Measurements from ENCODE around the gene TOMM70. TPM values are rescaled to one million over a fixed set of nuclear protein-coding genes. Genes with fewer than 3 reads are reported as not detected.

Gene TOMM70
- total and polyA plus RNA-seq, 2 of the 4 experiments (the other 2 are of a cell fraction), result 24.6 to 35.1 TPM

DNA sequence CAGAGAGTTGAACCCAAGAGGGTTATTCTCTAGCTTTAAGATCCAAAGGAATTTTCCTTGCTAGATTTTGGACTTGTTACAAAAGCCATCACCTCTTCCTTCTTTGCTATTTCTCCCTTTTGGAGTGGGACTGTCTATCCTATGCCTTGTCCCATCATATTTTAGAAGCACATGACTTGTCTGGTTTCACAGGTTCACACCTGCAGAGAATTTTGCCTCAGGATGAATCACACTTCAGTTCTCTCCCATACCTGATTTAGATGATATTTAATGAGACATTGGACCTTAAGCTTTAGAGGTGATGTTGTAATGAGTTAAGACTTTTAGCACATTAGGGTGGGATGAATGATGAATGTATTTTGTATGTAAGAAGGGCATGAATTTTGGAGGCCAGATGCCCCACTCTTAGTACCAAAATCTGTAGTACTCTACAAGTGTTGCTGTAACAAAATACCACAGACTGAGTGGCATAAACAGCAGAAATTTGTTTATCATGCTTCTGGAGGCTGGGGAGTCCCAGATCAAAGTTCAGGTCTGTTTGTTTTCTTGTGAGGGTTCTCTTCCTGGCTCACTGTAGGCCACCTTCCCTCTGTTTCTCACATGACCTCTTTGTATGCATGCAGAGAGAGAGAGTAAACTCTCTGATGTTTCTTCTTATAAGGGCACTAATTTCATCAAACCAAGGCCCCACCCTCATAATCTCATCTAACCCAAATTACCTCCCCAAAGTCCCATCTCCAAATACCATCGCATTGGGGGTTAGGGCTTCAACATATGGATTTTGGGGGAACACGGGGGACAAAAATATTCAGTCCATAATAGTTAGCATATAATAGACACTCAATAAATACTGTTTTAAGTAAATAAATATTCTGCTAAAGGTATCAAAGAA lies 10.4 kb upstream of the TOMM70 start:
- dilution Hi-C loops (cut with HindIII; ENCODE audit: low sequenced_read_pairs, unreplicated experiment), result no loop called here
- Histone ChIP-seq H2AK5ac (ENCODE audit: low read depth, low read length) (no peak overlapping the region), H2BK5ac (ENCODE audit: low read depth, low read length, poor library complexity, severe bottlenecking) (no peak overlapping the region), H3K4me3 (ENCODE audit: insufficient read depth, low read depth, low read length) (no peak overlapping the region), H3K23ac (ENCODE audit: low read depth, low read length) (no peak overlapping the region), H3K79me1 (ENCODE audit: low read depth in 1 of 2, low read length in 2 of 2) (peaks cover 10 to 13% of the 10 kb centered on the region in 2 experiments), H3K36me3 (ENCODE audit: control insufficient read depth, insufficient read depth, low read length) (peaks cover 2% of the 10 kb centered on the region; the same call in 1 of the 2 replicates), H4K20me1 (ENCODE audit: insufficient read depth, low read length) (no peaks in the 10 kb centered on the region), H3K9ac (ENCODE audit: low read depth, low read length) (no peak overlapping the region), H2BK120ac (ENCODE audit: low read depth, low read length) (no peak overlapping the region), H3K4ac (ENCODE audit: low read depth, low read length) (no peak overlapping the region), H3K14ac (replicated peaks; ENCODE audit: low read depth, low read length) (no peak overlapping the region), H3K4me1 (ENCODE audit: control insufficient read depth, insufficient read depth, low read length) (no peaks in the 10 kb centered on the region), H4K8ac (ENCODE audit: low read depth in 2 of 2, low read length in 2 of 2) (no peak overlapping the region), H3K27ac (ENCODE audit: insufficient read depth, low read length) (no peak overlapping the region), H2BK15ac (ENCODE audit: low read depth, low read length) (no peak overlapping the region), H3K9me1 (ENCODE audit: insufficient read depth, low read length) (no peaks in the 10 kb centered on the region; the same call in 1 of the 2 replicates), H3K4me2 (ENCODE audit: low read depth, low read length) (no peak overlapping the region), H4K5ac (ENCODE audit: low read depth, low read length) (no peak overlapping the region), H2AK9ac (replicated peaks; ENCODE audit: low read depth, low read length, poor library complexity) (no peak overlapping the region), H3K18ac (ENCODE audit: low read depth, low read length) (no peak overlapping the region), H2BK20ac (ENCODE audit: low read depth, low read length) (no peak overlapping the region), H3K9me3 (ENCODE audit: control insufficient read depth, insufficient read depth, low read length) (0 out of 2 replicates have a peak, but pooled peaks cover 3% of the 10 kb centered on the region), H3K27me3 (ENCODE audit: control insufficient read depth, insufficient read depth, low read length) (no peaks in the 10 kb centered on the region), H3K56ac (ENCODE audit: extremely low read depth, insufficient read depth, low read length) (no peak overlapping the region), H2AFZ (replicated peaks; ENCODE audit: low read length, poor library complexity) (no peak overlapping the region), H4K91ac (ENCODE audit: insufficient read depth, low read depth, low read length) (no peak overlapping the region)
- intact Hi-C loops (cut with micrococcal nuclease), result no loop called here
- in situ Hi-C loops (cut with MboI; ENCODE audit: low sequenced_read_pairs), result no loop called here
- CTCF ChIA-PET, result no interaction called here
- WGBS, 2 experiments (ENCODE audit: extremely low coverage in 2 of 2, insufficient read length in 1 of 2), result no CpG with 5 or more reads among the region's 2 CpGs
- POLR2A ChIA-PET (ENCODE audit: unreplicated experiment), result no interaction called here
- no TSS peak for BruUV-seq (replicated peaks)
- no peak for ATAC-seq (ENCODE audit: low read depth)
- DNase-seq, result no peak
- TF ChIP-seq, protein P1, sequence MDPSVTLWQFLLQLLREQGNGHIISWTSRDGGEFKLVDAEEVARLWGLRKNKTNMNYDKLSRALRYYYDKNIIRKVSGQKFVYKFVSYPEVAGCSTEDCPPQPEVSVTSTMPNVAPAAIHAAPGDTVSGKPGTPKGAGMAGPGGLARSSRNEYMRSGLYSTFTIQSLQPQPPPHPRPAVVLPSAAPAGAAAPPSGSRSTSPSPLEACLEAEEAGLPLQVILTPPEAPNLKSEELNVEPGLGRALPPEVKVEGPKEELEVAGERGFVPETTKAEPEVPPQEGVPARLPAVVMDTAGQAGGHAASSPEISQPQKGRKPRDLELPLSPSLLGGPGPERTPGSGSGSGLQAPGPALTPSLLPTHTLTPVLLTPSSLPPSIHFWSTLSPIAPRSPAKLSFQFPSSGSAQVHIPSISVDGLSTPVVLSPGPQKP (IDR thresholded peaks at IDR 0.05; ENCODE audit: borderline replicate concordance, low read depth, low read length), result no peak
- TF ChIP-seq CEBPB (IDR thresholded peaks at IDR 0.05; ENCODE audit: low read depth, low read length), result no peak
- TF ChIP-seq NFE2L2 (IDR thresholded peaks at IDR 0.05; ENCODE audit: low read depth, low read length), result no peak
- no peak for TF ChIP-seq POLR2A (IDR thresholded peaks at IDR 0.05; ENCODE audit: low read depth, low read length)
- no peak for TF ChIP-seq MXI1 (IDR thresholded peaks at IDR 0.05; ENCODE audit: borderline replicate concordance, low read depth, low read length)

Measured in IMR-90 (cell line).